Body of pancreas (tissue), 4 donors: ENCODE data around the gene RAET1E. TPM values are rescaled to one million over a fixed set of nuclear protein-coding genes. Genes with fewer than 3 reads are reported as not detected.

Experiments used
- ATAC-seq: fragments of 150-250 bp; one replicate; pipeline ENCODE4 v1.9.1; 2016
- DNase-seq, 4 donors: peaks; one replicate each; pipeline ENCODE4 v3.0.0-alpha.2; 2019
- H3K27ac ChIP-seq, 4 donors: fragments of 200-600 bp; sonication (generic); 1 replicate in 3 of 4; 2 replicates in 1 of 4; pipeline versions ENCODE4 v1.5.1 to v1.6.1; 2016 to 2019; ENCODE audit warnings: mild to moderate bottlenecking in 1 of 4, mixed read lengths in 1 of 4, moderate library complexity in 1 of 4
- H3K27me3 ChIP-seq, 2 donors: fragments of 200-600 bp; sonication (generic); one replicate each; pipeline ENCODE4 v1.6.0; 2016; ENCODE audit warnings: mild to moderate bottlenecking in 1 of 2
- H3K36me3 ChIP-seq, 2 donors: fragments of 200-600 bp; sonication (generic); replicated peaks in 1 of 2; 2 replicates each; pipeline ENCODE4 v1.5.1; 2016; ENCODE audit warnings: low read depth in 2 of 2; ENCODE audit not compliant: insufficient read depth in 1 of 2
- H3K4me1 ChIP-seq: fragments of 200-600 bp; sonication (generic); one replicate; pipeline ENCODE4 v1.6.0; 2016
- H3K4me3 ChIP-seq, 2 donors: fragments of 200-600 bp; sonication (generic); 1 replicate in 1 of 2; 2 replicates in 1 of 2; pipeline ENCODE4 v1.5.1; 2016 to 2019
- H3K9me3 ChIP-seq, 3 donors: fragments of 200-600 bp; sonication (generic); 1 replicate in 2 of 3; 2 replicates in 1 of 3; pipeline ENCODE4 v1.5.1; 2016
- CTCF ChIP-seq, 7 experiments: fragments of 450-650 bp in 4 of 7; fragments of 200-600 bp in 3 of 7; sonication (generic) in 3 of 7; IDR thresholded peaks; one replicate each; pipeline ENCODE4 v1.5.1; 2016 to 2019; ENCODE audit warnings: antibody characterized with exemption in 7 of 7
- POLR2A ChIP-seq, 3 donors: fragments of 450-650 bp; IDR thresholded peaks; one replicate each; pipeline ENCODE4 v1.6.1; 2016; ENCODE audit warnings: antibody characterized with exemption in 3 of 3, mild to moderate bottlenecking in 2 of 3
- WGBS, 2 donors: methylation state at CpG; one replicate each; pipeline ENCODE4 v1.1.5; 2017; 5-methylcytosine and 5-hydroxymethylcytosine counted together
- intact Hi-C: fragments of 100-400 bp; cut with DNase I; formaldehyde crosslinking; loops from one replicate; pipeline ENCODE4 v1.15.1; 2023
- total RNA-seq, 2 donors: library from RNA; depleted of rRNA; stranded (reverse); fragments of >200 nt; gene quantifications; one replicate each; pipeline ENCODE4 v1.1.0, GENCODE V29; 2016

The RAET1E gene
- total RNA-seq, 2 donors from 2014 or later = not detected

- no peak overlapping the region for H3K4me3 ChIP-seq
- DNase-seq (no peak), ATAC-seq (no peak)
- H3K36me3 ChIP-seq = no peaks in the 10 kb centered on the region
- TF ChIP-seq POLR2A (IDR thresholded peaks at IDR 0.05) (no peak), CTCF (IDR thresholded peaks at IDR 0.05) (no peak)
- H3K9me3 ChIP-seq = no peaks in the 10 kb centered on the region
- WGBS, 2 donors = 89% methylated on average over 14 of the region's 14 CpGs
- no peaks in the 10 kb centered on the region for H3K27me3 ChIP-seq
- intact Hi-C loops = no loop called here
- H3K4me1 ChIP-seq = peaks cover 36% of the 10 kb centered on the region
- peak overlapping the region in 1 of 4 donors; percentile 17 for H3K27ac ChIP-seq
These were observed 36.9 kb downstream of the RAET1E start for GRCh38 chr6:149860834-149861602.

GRCh38 chr6:149860513-149860833 is 37.4 kb downstream of the RAET1E start:
- TF ChIP-seq POLR2A (IDR thresholded peaks at IDR 0.05) (no peak), CTCF (IDR thresholded peaks at IDR 0.05) (no peak)
- ATAC-seq (no peak), DNase-seq (no peak)
- no peaks in the 10 kb centered on the region for H3K36me3 ChIP-seq
- H3K4me1 ChIP-seq = peaks cover 36% of the 10 kb centered on the region
- no peak overlapping the region for H3K4me3 ChIP-seq
- no peaks in the 10 kb centered on the region for H3K27me3 ChIP-seq
- peak overlapping the region in 2 of 4 donors; percentile 17 to 28 for H3K27ac ChIP-seq
- 81 to 98% methylated on average over 5 of the region's 5 CpGs for WGBS, 2 donors
- H3K9me3 ChIP-seq = no peaks in the 10 kb centered on the region
- intact Hi-C loops = no loop called here

- 48 to 50% methylated on average over 3 of the region's 3 CpGs for WGBS, 2 donors
- Histone ChIP-seq H3K27ac (peak overlapping the region in 2 of 4 donors; percentile 28 to 37), H3K4me1 (peaks cover 41% of the 10 kb centered on the region), H3K4me3 (no peak overlapping the region), H3K27me3 (no peaks in the 10 kb centered on the region), H3K9me3 (no peaks in the 10 kb centered on the region), H3K36me3 (no peaks in the 10 kb centered on the region)
- intact Hi-C loops = no loop called here
- DNase-seq (no peak), ATAC-seq (no peak)
- TF ChIP-seq CTCF (IDR thresholded peaks at IDR 0.05) = no peak
- no peak for TF ChIP-seq POLR2A (IDR thresholded peaks at IDR 0.05)
These were observed 38.0 kb downstream of the RAET1E start for GRCh38 chr6:149859938-149860337.

- Histone ChIP-seq H3K36me3 (no peaks in the 10 kb centered on the region), H3K27me3 (no peaks in the 10 kb centered on the region), H3K4me3 (no peak overlapping the region), H3K27ac (peak overlapping the region in 2 of 4 donors; percentile 28 to 37), H3K4me1 (peaks cover 41% of the 10 kb centered on the region), H3K9me3 (no peaks in the 10 kb centered on the region)
- intact Hi-C loops = no loop called here
- TF ChIP-seq POLR2A (IDR thresholded peaks at IDR 0.05) = no peak
- TF ChIP-seq CTCF (IDR thresholded peaks at IDR 0.05) = no peak
- no peak for ATAC-seq
- 27 to 32% methylated on average over 7 of the region's 7 CpGs for WGBS, 2 donors
- peak in 3 of 4 donors; percentile 43 to 50 (median 47) for DNase-seq
These were observed 38.5 kb downstream of the RAET1E start for GRCh38 chr6:149859368-149859767.

- Histone ChIP-seq H3K27me3 (no peaks in the 10 kb centered on the region), H3K4me1 (peaks cover 37% of the 10 kb centered on the region), H3K4me3 (no peak overlapping the region), H3K9me3 (no peaks in the 10 kb centered on the region), H3K27ac (no peak overlapping the region), H3K36me3 (no peaks in the 10 kb centered on the region)
- no peak for DNase-seq
- intact Hi-C loops = no loop called here
- TF ChIP-seq CTCF (IDR thresholded peaks at IDR 0.05) = no peak
- TF ChIP-seq POLR2A (IDR thresholded peaks at IDR 0.05) = no peak
- WGBS, 2 donors = 65 to 67% methylated on average over 5 of the region's 5 CpGs
- ATAC-seq = no peak
These were observed 40.4 kb downstream of the RAET1E start for GRCh38 chr6:149857541-149857940.
